IMR-90 (cell line): ENCODE results near the gene SVIL.

Experiments
- CEBPB ChIP-seq: IDR thresholded peaks from 2 replicates; pipeline ENCODE4 v1.6.1; 2012; ENCODE audit warnings: low read depth, low read length, improper control_type of control experiment
- CTCF ChIP-seq: conservative IDR thresholded peaks from 2 replicates; pipeline ENCODE4 v1.5.1; 2012; ENCODE audit warnings: mild to moderate bottlenecking, low read depth, low read length, improper control_type of control experiment

DNA sequence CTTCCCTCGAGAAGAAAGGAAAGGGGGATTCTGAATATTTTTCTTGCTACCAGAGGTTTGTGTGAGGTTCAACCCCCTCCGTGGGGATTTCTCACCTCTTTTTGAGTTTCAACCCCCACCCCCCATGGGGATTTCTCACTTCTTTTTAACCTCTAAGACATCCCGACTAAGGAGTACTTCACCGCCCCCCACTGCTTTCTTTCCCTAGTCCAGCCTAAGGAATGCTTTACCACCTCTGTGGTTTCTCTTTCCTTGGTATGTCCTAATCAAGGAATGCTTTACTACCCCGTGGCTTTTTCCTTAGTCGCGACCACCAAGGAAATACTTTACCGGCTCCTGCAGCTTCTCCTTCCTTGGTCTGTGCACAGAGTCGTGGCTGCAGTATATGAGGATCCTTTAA is 196.5 kb downstream of the SVIL start:
- TF ChIP-seq CTCF (no peak), CEBPB (no peak)
